Fibroblast of lung (primary cell): ENCODE measurements around the gene NCK2. TPM values are rescaled to one million over a fixed set of nuclear protein-coding genes. Genes with fewer than 3 reads are reported as not detected.

Experiments used
- DNase-seq, 2 donors: peaks; one replicate each; pipeline versions ENCODE4 v3.0.0 to v3.0.0-alpha.2; 2010; ENCODE audit warnings: low read depth in 2 of 2
- H2AFZ ChIP-seq: 2 replicates; pipeline ENCODE4 v1.5.1; 2012; ENCODE audit warnings: low read length, control low read depth, inconsistent platforms
- H3K27ac ChIP-seq: 2 replicates; pipeline ENCODE4 v1.5.1; 2011; ENCODE audit warnings: low read length, control low read depth; ENCODE audit not compliant: insufficient read depth
- H3K27me3 ChIP-seq: 2 replicates; pipeline ENCODE4 v1.5.1; 2011; ENCODE audit warnings: mild to moderate bottlenecking, low read length; ENCODE audit not compliant: control insufficient read depth, insufficient read depth
- H3K36me3 ChIP-seq: 2 replicates; pipeline ENCODE4 v1.5.1; 2011; ENCODE audit warnings: low read length; ENCODE audit not compliant: control insufficient read depth, insufficient read depth
- H3K4me1 ChIP-seq: 2 replicates; pipeline ENCODE4 v1.5.1; 2011; ENCODE audit warnings: low read length; ENCODE audit not compliant: control insufficient read depth, insufficient read depth; ENCODE audit errors: extremely low read depth
- H3K4me2 ChIP-seq: 2 replicates; pipeline ENCODE4 v1.5.1; 2011; ENCODE audit warnings: low read length, control low read depth; ENCODE audit not compliant: insufficient read depth; ENCODE audit errors: extremely low read depth
- H3K4me3 ChIP-seq, 4 experiments: fragments of 200-600 bp in 1 of 4; sonication (generic) in 1 of 4; replicated peaks in 1 of 4; 2 replicates each; pipeline ENCODE4 v1.5.1; 2011 to 2016; ENCODE audit warnings: low read length in 4 of 4, low read depth in 3 of 4, mild to moderate bottlenecking in 3 of 4, control low read depth in 2 of 4, inconsistent platforms in 1 of 4, mixed read lengths in 1 of 4; ENCODE audit not compliant: insufficient read depth in 1 of 4; ENCODE audit errors: control extremely low read depth in 1 of 4
- H3K79me2 ChIP-seq: 2 replicates; pipeline ENCODE4 v1.5.1; 2012; ENCODE audit warnings: mild to moderate bottlenecking, low read length, inconsistent platforms; ENCODE audit not compliant: control insufficient read depth, insufficient read depth
- H3K9ac ChIP-seq: 2 replicates; pipeline ENCODE4 v1.5.1; 2011; ENCODE audit warnings: mild to moderate bottlenecking, low read length, control low read depth; ENCODE audit not compliant: insufficient read depth
- H3K9me3 ChIP-seq: 2 replicates; pipeline ENCODE4 v1.5.1; 2012; ENCODE audit warnings: low read depth, low read length; ENCODE audit not compliant: control insufficient read depth, insufficient read depth
- H4K20me1 ChIP-seq: 2 replicates; pipeline ENCODE4 v1.5.1; 2011; ENCODE audit warnings: low read length; ENCODE audit not compliant: control insufficient read depth, insufficient read depth; ENCODE audit errors: extremely low read depth
- CTCF ChIP-seq, 2 donors: IDR thresholded peaks in 1 of 2; conservative IDR thresholded peaks in 1 of 2; 1 replicate in 1 of 2; 2 replicates in 1 of 2; pipeline ENCODE4 v1.5.1; 2011 to 2012; ENCODE audit warnings: low read length in 2 of 2, control low read depth in 1 of 2, inconsistent platforms in 1 of 2, low read depth in 1 of 2, mild to moderate bottlenecking in 1 of 2
- EZH2 ChIP-seq: IDR thresholded peaks from 2 replicates; pipeline ENCODE4 v1.5.1; 2012; ENCODE audit warnings: low read length, control low read depth, mild to moderate bottlenecking; ENCODE audit errors: missing control alignments
- polyA plus RNA-seq, 2 donors: library from polyadenylated mRNA; depleted of rRNA in 1 of 2; stranded (reverse) in 1 of 2; unstranded in 1 of 2; fragments of >200 nt; gene quantifications; 2 replicates each; pipeline ENCODE4 v1.2.1, GENCODE V29; 2011 to 2012; ENCODE audit warnings: missing spikeins in 1 of 2
- total RNA-seq: library from RNA; depleted of rRNA; stranded (reverse); fragments of >200 nt; gene quantifications from 2 replicates; pipeline ENCODE4 v1.2.1, GENCODE V29; 2014

Gene NCK2
- total and polyA plus RNA-seq, 2 donors (not counting 1 experiment from before 2014, with no cell fraction given) = 25.4 to 51.3 TPM

- no peaks in the 10 kb centered on the region for H3K27me3 ChIP-seq
- no peaks in the 10 kb centered on the region for H3K36me3 ChIP-seq
- no peak overlapping the region for H2AFZ ChIP-seq
- H3K27ac ChIP-seq = no peak overlapping the region
- no peak overlapping the region for H3K4me3 ChIP-seq
- no peaks in the 10 kb centered on the region for H3K9me3 ChIP-seq
- no peaks in the 10 kb centered on the region for H4K20me1 ChIP-seq
- H3K79me2 ChIP-seq = peaks cover 31% of the 10 kb centered on the region
- peaks cover 29% of the 10 kb centered on the region for H3K4me1 ChIP-seq
- H3K9ac ChIP-seq = no peak overlapping the region
- H3K4me2 ChIP-seq = no peak overlapping the region
- TF ChIP-seq EZH2 (no peak), CTCF (conservative IDR thresholded peaks at IDR 0.05 in 1 of 2, IDR thresholded peaks at IDR 0.05 in 1 of 2; ENCODE audit: low read depth in 1 of 2, low read length in 2 of 2) (no peak)
- no peak for DNase-seq
These were observed 50.3 kb downstream of the NCK2 start for GRCh38 chr2:105794926-105795574.

- Histone ChIP-seq H3K4me3 (no peak overlapping the region), H3K79me2 (peaks cover 28% of the 10 kb centered on the region), H4K20me1 (no peaks in the 10 kb centered on the region), H3K27me3 (no peaks in the 10 kb centered on the region), H3K4me2 (peak overlapping the region; percentile 30), H3K27ac (no peak overlapping the region), H3K36me3 (no peaks in the 10 kb centered on the region), H3K9me3 (no peaks in the 10 kb centered on the region), H3K4me1 (peaks cover 28% of the 10 kb centered on the region), H2AFZ (no peak overlapping the region), H3K9ac (no peak overlapping the region)
- no peak for DNase-seq
- TF ChIP-seq CTCF (conservative IDR thresholded peaks at IDR 0.05 in 1 of 2, IDR thresholded peaks at IDR 0.05 in 1 of 2; ENCODE audit: low read depth in 1 of 2, low read length in 2 of 2) (no peak), EZH2 (no peak)
These were observed 50.8 kb downstream of the NCK2 start for GRCh38 chr2:105795575-105795934.

GRCh38 chr2:105796131-105796638 lies 51.5 kb downstream of the NCK2 start:
- peaks cover 22% of the 10 kb centered on the region for H3K4me1 ChIP-seq
- H3K9me3 ChIP-seq = no peaks in the 10 kb centered on the region
- H3K9ac ChIP-seq = no peak overlapping the region
- peaks cover 27% of the 10 kb centered on the region for H3K79me2 ChIP-seq
- no peak overlapping the region for H3K27ac ChIP-seq
- H3K36me3 ChIP-seq = no peaks in the 10 kb centered on the region
- no peaks in the 10 kb centered on the region for H4K20me1 ChIP-seq
- peak overlapping the region; percentile 30 for H3K4me2 ChIP-seq
- no peak overlapping the region for H3K4me3 ChIP-seq
- H2AFZ ChIP-seq = no peak overlapping the region
- H3K27me3 ChIP-seq = no peaks in the 10 kb centered on the region
- no peak for DNase-seq
- TF ChIP-seq EZH2 = no peak
- no peak for TF ChIP-seq CTCF (conservative IDR thresholded peaks at IDR 0.05 in 1 of 2, IDR thresholded peaks at IDR 0.05 in 1 of 2; ENCODE audit: low read depth in 1 of 2, low read length in 2 of 2)
